K562 (cell line): Measurements from ENCODE around the gene RELL2. TPM values are rescaled to one million over a fixed set of nuclear protein-coding genes. Genes with fewer than 3 reads are reported as not detected.

Experiments
- ATAC-seq: fragments of 200-7000 bp; cut with Tn5 transposase; 3 replicates; pipeline ENCODE4 v1.9.1; 2020; ENCODE audit warnings: moderate library complexity
- BruUV-seq: library from RNA; stranded (reverse); fragments of 400-500 nt; replicated peaks from 2 replicates; lab custom pipeline; 2021; lab: Mats Ljungman, UMichigan
- CTCF ChIA-PET: fragments of 300-600 bp; formaldehyde crosslinking; extraction: SDS; loops from one replicate; lab custom pipeline; 2021; ENCODE audit warnings: low intra/inter-chr PET ratio; lab: Yijun Ruan, JAX
- POLR2A ChIA-PET: fragments of 300-600, 350-650 bp; sonication (Branson Sonifier 250); formaldehyde crosslinking; extraction: SDS; loops from one replicate; lab custom pipeline; 2021; ENCODE audit warnings: antibody characterized with exemption, inconsistent platforms; lab: Yijun Ruan, JAX
- DNase-seq, 4 experiments: peaks; one replicate each; pipeline versions ENCODE4 v3.0.0 to v3.0.0-alpha.2; 2011 to 2018; ENCODE audit warnings: low spot score in 3 of 4, mixed read lengths in 3 of 4; ENCODE audit errors: extremely low read depth in 1 of 4
- FAIRE-seq: peaks from 2 replicates; lab custom pipeline; 2011; peaks lifted over from hg19 to GRCh38; lab: Jason Lieb, UNC
- H2AFZ ChIP-seq: 2 replicates; pipeline ENCODE4 v1.6.0; 2011; ENCODE audit warnings: low read depth, low read length, control low read depth, inconsistent platforms
- H3K27ac ChIP-seq: fragments of 200-600 bp; 3 replicates; pipeline ENCODE4 v1.8.0; 2011; ENCODE audit warnings: low read depth, mild to moderate bottlenecking, control low read depth, inconsistent platforms, low read length, moderate library complexity, mixed read lengths; ENCODE audit errors: extremely low read depth
- H3K27me3 ChIP-seq, 2 experiments: fragments of 300-600 bp in 1 of 2; 2 replicates in 1 of 2; 3 replicates in 1 of 2; pipeline versions ENCODE4 v1.6.0 to v1.8.0; 2011; ENCODE audit warnings: inconsistent platforms in 2 of 2, low read length in 2 of 2, mild to moderate bottlenecking in 1 of 2, mixed read lengths in 1 of 2, moderate library complexity in 1 of 2; ENCODE audit not compliant: control insufficient read depth in 2 of 2, insufficient read depth in 2 of 2
- H3K36me3 ChIP-seq: fragments of 300-600 bp; 3 replicates; pipeline ENCODE4 v1.8.0; 2011; ENCODE audit warnings: mild to moderate bottlenecking, low read length, inconsistent platforms; ENCODE audit not compliant: control insufficient read depth, insufficient read depth
- H3K4me1 ChIP-seq, 2 experiments: fragments of 200-600 bp in 1 of 2; replicated peaks in 1 of 2; 2 replicates in 1 of 2; 3 replicates in 1 of 2; pipeline versions ENCODE4 v1.5.1 to v1.8.0; 2011; ENCODE audit warnings: inconsistent platforms in 2 of 2, low read length in 2 of 2, mild to moderate bottlenecking in 1 of 2, mixed read lengths in 1 of 2, moderate library complexity in 1 of 2; ENCODE audit not compliant: control insufficient read depth in 2 of 2, insufficient read depth in 2 of 2
- H3K4me2 ChIP-seq: 2 replicates; pipeline ENCODE4 v1.6.1; 2011; ENCODE audit warnings: low read length, control low read depth, inconsistent platforms, mixed read lengths; ENCODE audit not compliant: insufficient read depth
- H3K4me3 ChIP-seq: fragments of 200-600 bp; sonication (generic), shearing (Covaris generic); 2 replicates; pipeline ENCODE4 v1.5.1; 2016; ENCODE audit warnings: control low read depth, inconsistent platforms
- H3K79me2 ChIP-seq: fragments of 200-600 bp; 3 replicates; pipeline ENCODE4 v1.8.0; 2011; ENCODE audit warnings: low read length, inconsistent platforms; ENCODE audit not compliant: control insufficient read depth, insufficient read depth
- H3K9ac ChIP-seq, 2 experiments: 2 replicates each; pipeline versions ENCODE4 v1.6.0 to v1.6.1; 2011; ENCODE audit warnings: low read depth in 2 of 2, low read length in 2 of 2, control low read depth in 1 of 2, inconsistent platforms in 1 of 2, mild to moderate bottlenecking in 1 of 2, mixed read lengths in 1 of 2; ENCODE audit not compliant: insufficient read depth in 1 of 2
- H3K9me1 ChIP-seq: one replicate; pipeline ENCODE4 v1.6.0; 2011; ENCODE audit warnings: inconsistent platforms, mild to moderate bottlenecking, low read length, moderate library complexity; ENCODE audit not compliant: control insufficient read depth, insufficient read depth
- H3K9me3 ChIP-seq: replicated peaks from 2 replicates; pipeline ENCODE4 v1.5.1; 2011; ENCODE audit warnings: low read depth, low read length, inconsistent platforms; ENCODE audit not compliant: control insufficient read depth, insufficient read depth
- H4K20me1 ChIP-seq: replicated peaks from 2 replicates; pipeline ENCODE4 v1.6.1; 2011; ENCODE audit warnings: low read length, inconsistent platforms, mixed read lengths; ENCODE audit not compliant: control insufficient read depth, insufficient read depth
- ARID1B ChIP-seq: fragments of 450-650 bp; IDR thresholded peaks from 2 replicates; pipeline ENCODE4 v1.6.1; 2016; ENCODE audit warnings: antibody characterized with exemption, mild to moderate bottlenecking, inconsistent platforms
- BRF1 ChIP-seq: IDR thresholded peaks from 3 replicates; pipeline ENCODE4 v1.6.1; 2011; ENCODE audit warnings: borderline replicate concordance, mild to moderate bottlenecking; ENCODE audit not compliant: insufficient read length; ENCODE audit errors: extremely low read depth
- DEAF1 ChIP-seq: fragments of 450-650 bp; formaldehyde crosslinking; IDR thresholded peaks from 2 replicates; pipeline ENCODE4 v1.4.0; 2020; ENCODE audit warnings: mild to moderate bottlenecking, moderate library complexity
- DNMT1 ChIP-seq: fragments of 450-650 bp; IDR thresholded peaks from 2 replicates; pipeline ENCODE4 v1.6.1; 2016; ENCODE audit warnings: antibody characterized with exemption, mild to moderate bottlenecking
- ETV5 ChIP-seq: sonication (generic); formaldehyde crosslinking; IDR thresholded peaks from 2 replicates; pipeline ENCODE4 v1.4.0; 2020; ENCODE audit warnings: low read depth, mild to moderate bottlenecking, missing genetic modification reagents
- FOXM1 ChIP-seq, 2 experiments: fragments of 450-650 bp in 1 of 2; sonication (generic) in 1 of 2; formaldehyde crosslinking in 1 of 2; IDR thresholded peaks; 2 replicates each; pipeline versions ENCODE4 v1.6.1 to v1.9.0; 2017 to 2022; ENCODE audit warnings: low read depth in 2 of 2, mild to moderate bottlenecking in 2 of 2, missing genetic modification reagents in 1 of 2, moderate library complexity in 1 of 2
- FOXP1 ChIP-seq: sonication (generic); formaldehyde crosslinking; IDR thresholded peaks from 2 replicates; pipeline ENCODE4 v1.8.0; 2022; ENCODE audit warnings: mild to moderate bottlenecking, missing genetic modification reagents
- MAFK ChIP-seq: IDR thresholded peaks from 2 replicates; pipeline ENCODE4 v1.6.1; 2011; ENCODE audit warnings: low read length, improper control_type of control experiment
- MXI1 ChIP-seq: IDR thresholded peaks from 2 replicates; pipeline ENCODE4 v1.6.1; 2011; ENCODE audit warnings: low read depth, mild to moderate bottlenecking, improper control_type of control experiment, low read length
- MYC ChIP-seq, 2 experiments: fragments of 250-450 bp in 1 of 2; sonication (Bioruptor Pico) in 1 of 2; IDR thresholded peaks; 2 replicates each; pipeline versions ENCODE4 v1.5.1 to v1.6.1; 2012 to 2021; ENCODE audit warnings: low read depth in 2 of 2, borderline replicate concordance in 1 of 2, improper control_type of control experiment in 1 of 2, low read length in 1 of 2, mild to moderate bottlenecking in 1 of 2, moderate library complexity in 1 of 2
- RBM17 ChIP-seq: fragments of 200-400 bp; formaldehyde crosslinking; IDR thresholded peaks from 2 replicates; pipeline ENCODE4 v1.6.1; 2017; ENCODE audit warnings: low read depth, mild to moderate bottlenecking, low read length, borderline replicate concordance
- STAT5B ChIP-seq: fragments of 250-450 bp; sonication (Bioruptor Pico); IDR thresholded peaks from 2 replicates; pipeline ENCODE4 v1.8.0; 2021; ENCODE audit warnings: mild to moderate bottlenecking, inconsistent platforms
- TCF15 ChIP-seq: fragments of 250-450 bp; sonication (Bioruptor Pico); IDR thresholded peaks from 2 replicates; pipeline ENCODE4 v1.8.0; 2022; ENCODE audit warnings: moderate library complexity, mild to moderate bottlenecking, inconsistent platforms
- U2AF1 ChIP-seq: fragments of 200-400 bp; formaldehyde crosslinking; optimal IDR thresholded peaks from 2 replicates; pipeline ENCODE3; 2017; ENCODE audit warnings: mild to moderate bottlenecking, low read depth, low read length, moderate library complexity
- ZBTB17 ChIP-seq: fragments of 450-650 bp; formaldehyde crosslinking; IDR thresholded peaks from 2 replicates; pipeline ENCODE4 v1.4.0; 2020; ENCODE audit warnings: mild to moderate bottlenecking
- ZNF134 ChIP-seq: fragments of 250-450 bp; sonication (Bioruptor Pico); conservative IDR thresholded peaks from 2 replicates; pipeline ENCODE4 v1.4.0; 2020
- ZNF232 ChIP-seq: sonication (generic); formaldehyde crosslinking; IDR thresholded peaks from 2 replicates; pipeline ENCODE4 v1.8.0; 2022; ENCODE audit warnings: mild to moderate bottlenecking, missing genetic modification reagents
- ZNF766 ChIP-seq: fragments of 200-800 bp; sonication (Bioruptor generic); conservative IDR thresholded peaks from 2 replicates; pipeline ENCODE4 v1.6.1; 2016; ENCODE audit warnings: missing genetic modification characterization, missing compliant biosample characterization
- whole genome bisulfite sequencing: fragments of 100-300 bp; shearing (Covaris generic); methylation state at CpG from one replicate; pipeline ENCODE4 v1.1.6; 2016; ENCODE audit warnings: low coverage, mixed read lengths; ENCODE audit not compliant: insufficient coverage; ENCODE audit errors: missing lambda C conversion rate; 5-methylcytosine and 5-hydroxymethylcytosine counted together
- in situ Hi-C: fragments of 300-500 bp; cut with MboI; formaldehyde crosslinking; loops from 4 replicates; pipeline ENCODE4 v1.15.0; 2018; ENCODE audit warnings: inconsistent platforms, mixed read lengths
- intact Hi-C: fragments of 100-400 bp; cut with micrococcal nuclease; formaldehyde crosslinking; loops from 2 replicates; pipeline ENCODE4 v1.14.2; 2022
- polyA plus RNA-seq, 8 experiments: library from polyadenylated mRNA; depleted of rRNA in 4 of 8; stranded (reverse) in 5 of 8; unstranded in 3 of 8; fragments of >200 nt; fragmentation: Nextera tagmentation in 2 of 8; fragmentation: Illumina TruSeq in 1 of 8; extraction: Ambion mirVana in 2 of 8; extraction: Trizol in 1 of 8; gene quantifications; 2 replicates each; pipeline versions ENCODE4 v1.2.1 to v1.2.3, GENCODE V29; 2011 to 2014; ENCODE audit warnings: inconsistent platforms in 1 of 8, missing spikeins in 1 of 8
- total RNA-seq, 7 experiments: library from RNA; depleted of rRNA in 6 of 7; stranded (reverse); fragments of >200 nt in 6 of 7; fragmentation: Illumina TruSeq in 2 of 7; extraction: Trizol in 2 of 7; gene quantifications; 2 replicates each; pipeline versions ENCODE4 v1.2.1 to v1.2.3, GENCODE V29; 2011 to 2021; ENCODE audit warnings: low replicate concordance in 1 of 7

The RELL2 gene
- total and polyA plus RNA-seq, 9 of the 15 experiments (the other 6 are each of a cell fraction or from before 2014, with no cell fraction given), result 0.06 to 36.0 (median 14.3) TPM

GRCh38 chr5:141590127-141590526 is 46.7 kb upstream of the RELL2 start:
- ChIA-PET POLR2A (no interaction called here), CTCF (no interaction called here)
- no peaks in the 10 kb centered on the region; the same call in 1 of the 2 replicates for H4K20me1 ChIP-seq
- no peak overlapping the region for H3K4me2 ChIP-seq
- H3K9me1 ChIP-seq, result no peaks in the 10 kb centered on the region
- no peaks in the 10 kb centered on the region for H3K27me3 ChIP-seq
- DNase-seq (no peak), ATAC-seq (no peak), FAIRE-seq (no peak)
- H3K9ac ChIP-seq, result no peak overlapping the region
- peaks cover 0 to 2% of the 10 kb centered on the region in 2 experiments; a peak in 2 of 5 replicates for H3K4me1 ChIP-seq
- H3K79me2 ChIP-seq, result peaks cover 85% of the 10 kb centered on the region
- in situ Hi-C loops, result loop anchor here (5.0 kb wide), 1 partner anchor 47 kb away; the partner anchor contains the start of genes HDAC3 and RELL2
- intact Hi-C loops, result loop anchor here (5.0 kb wide), 1 partner anchor 47 kb away; the partner anchor contains the start of genes HDAC3 and RELL2
- H3K4me3 ChIP-seq, result no peak overlapping the region
- peaks cover 86% of the 10 kb centered on the region for H3K36me3 ChIP-seq
- WGBS, result 78% methylated on average over 2 of the region's 2 CpGs
- no TSS peak for BruUV-seq
- no peak for TF ChIP-seq RBM17
- no peak for TF ChIP-seq DEAF1 (CRISPR knock-in tag)
- no peak for TF ChIP-seq FOXP1 (CRISPR knock-in tag)
- TF ChIP-seq MXI1, result no peak
- no peak for TF ChIP-seq ZNF766 (CRISPR knock-in tag)
- no peak for TF ChIP-seq ZNF134 (CRISPR knock-in tag)
- TF ChIP-seq MYC (IDR thresholded peaks at IDR 0.05; ENCODE audit: low read depth, low read length), result no peak
- TF ChIP-seq MYC (CRISPR knock-in tag; IDR thresholded peaks at IDR 0.05; ENCODE audit: borderline replicate concordance, low read depth), result no peak
- no peak for TF ChIP-seq ETV5
- no peak for TF ChIP-seq MAFK
- no peak for TF ChIP-seq U2AF1
- TF ChIP-seq BRF1, result no peak
- no peak for TF ChIP-seq ZNF232 (CRISPR knock-in tag)
- no peak for TF ChIP-seq ARID1B
- TF ChIP-seq TCF15, result no peak
- TF ChIP-seq STAT5B (CRISPR knock-in tag), result no peak
- no peak for TF ChIP-seq FOXM1 (IDR thresholded peaks at IDR 0.05; ENCODE audit: low read depth)
- TF ChIP-seq FOXM1 (CRISPR knock-in tag; IDR thresholded peaks at IDR 0.05; ENCODE audit: low read depth), result no peak
- no peak for TF ChIP-seq ZBTB17 (CRISPR knock-in tag)
- TF ChIP-seq DNMT1, result no peak
- no peak overlapping the region for H3K27ac ChIP-seq
- no peaks in the 10 kb centered on the region for H3K9me3 ChIP-seq
- no peak overlapping the region for H2AFZ ChIP-seq
